GM12864 (cell line): ENCODE data around the gene OXNAD1.

Experiments
- DNase-seq: peaks from one replicate; pipeline ENCODE4 v3.0.0-alpha.2; 2011; ENCODE audit warnings: low read depth
- H3K4me3 ChIP-seq: 2 replicates; pipeline ENCODE4 v1.5.1; 2011; ENCODE audit warnings: mild to moderate bottlenecking, low read depth, low read length, control low read depth
- CTCF ChIP-seq: IDR thresholded peaks from 2 replicates; pipeline ENCODE4 v1.5.1; 2011; ENCODE audit warnings: low read depth, mild to moderate bottlenecking, moderate library complexity, low read length, control low read depth, inconsistent platforms; ENCODE audit errors: missing control alignments

The OXNAD1 gene

GRCh38 chr3:16245609-16246008 is 19.4 kb upstream of the OXNAD1 start:
- no peak overlapping the region for H3K4me3 ChIP-seq
- TF ChIP-seq CTCF: no peak
- no peak for DNase-seq

- peak; percentile 53 for DNase-seq
- TF ChIP-seq CTCF: peak; percentile 95
- peak overlapping the region; percentile 4; the same call in 1 of the 2 replicates for H3K4me3 ChIP-seq
Measured at GRCh38 chr3:16247282-16248061, 17.5 kb upstream of the OXNAD1 start.

GRCh38 chr3:16248556-16248955 is 16.5 kb upstream of the OXNAD1 start:
- no peak for TF ChIP-seq CTCF

GRCh38 chr3:16249336-16249735 is 15.7 kb upstream of the OXNAD1 start:
- H3K4me3 ChIP-seq: no peak overlapping the region
- TF ChIP-seq CTCF: peak; percentile 59
- no peak for DNase-seq

More at GRCh38 chr3:16248556-16248955, 16.5 kb upstream of the OXNAD1 start:
- no peak overlapping the region for H3K4me3 ChIP-seq
- DNase-seq: no peak

GRCh38 chr3:16249886-16250285 is 15.1 kb upstream of the OXNAD1 start:
- no peak overlapping the region for H3K4me3 ChIP-seq
- no peak for DNase-seq
- TF ChIP-seq CTCF: no peak

- DNase-seq: no peak
- no peak for TF ChIP-seq CTCF
- no peak overlapping the region for H3K4me3 ChIP-seq
Measured at GRCh38 chr3:16251316-16252085, 13.5 kb upstream of the OXNAD1 start.
